Measurements from ENCODE around the gene MYO9B.
A peak's percentile ranks its signal among the peaks of the same experiment; 100 is the strongest.

MYO9B gene

DNA sequence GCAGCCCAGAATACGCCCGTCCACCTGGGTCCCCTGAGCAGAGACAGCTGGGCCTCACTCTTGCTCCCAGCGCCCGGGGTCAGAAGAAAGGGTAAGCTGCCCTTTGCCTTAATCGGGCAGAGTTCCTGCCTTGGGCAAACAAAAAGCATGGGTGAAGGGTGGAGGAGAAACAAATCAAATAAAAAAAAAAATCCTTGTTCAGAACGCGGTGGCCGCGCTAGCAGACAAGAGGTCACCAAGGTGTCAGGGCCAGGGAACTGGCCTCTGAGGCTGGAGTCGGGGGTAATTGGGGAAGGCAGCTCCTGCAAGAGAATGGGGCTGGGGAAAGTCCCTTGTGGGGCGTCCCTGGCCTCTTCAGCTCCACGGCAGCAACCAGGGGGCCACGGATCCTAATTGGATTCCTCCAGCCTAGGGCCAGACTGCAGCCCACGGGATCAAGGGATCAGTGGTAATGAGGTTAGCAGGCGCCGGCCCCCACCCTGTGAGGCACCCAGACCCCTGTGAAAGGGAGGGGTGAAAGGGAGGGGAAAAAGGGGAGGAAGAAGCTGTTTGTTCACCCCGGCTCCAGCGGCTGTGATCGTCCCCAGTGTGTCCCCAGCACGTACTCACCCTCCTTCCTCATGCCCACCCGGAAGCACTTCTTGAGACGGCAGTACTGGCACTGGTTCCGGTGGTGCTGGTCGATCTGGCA is 164.6 kb downstream of the MYO9B start:
- TF ChIP-seq, protein P1, sequence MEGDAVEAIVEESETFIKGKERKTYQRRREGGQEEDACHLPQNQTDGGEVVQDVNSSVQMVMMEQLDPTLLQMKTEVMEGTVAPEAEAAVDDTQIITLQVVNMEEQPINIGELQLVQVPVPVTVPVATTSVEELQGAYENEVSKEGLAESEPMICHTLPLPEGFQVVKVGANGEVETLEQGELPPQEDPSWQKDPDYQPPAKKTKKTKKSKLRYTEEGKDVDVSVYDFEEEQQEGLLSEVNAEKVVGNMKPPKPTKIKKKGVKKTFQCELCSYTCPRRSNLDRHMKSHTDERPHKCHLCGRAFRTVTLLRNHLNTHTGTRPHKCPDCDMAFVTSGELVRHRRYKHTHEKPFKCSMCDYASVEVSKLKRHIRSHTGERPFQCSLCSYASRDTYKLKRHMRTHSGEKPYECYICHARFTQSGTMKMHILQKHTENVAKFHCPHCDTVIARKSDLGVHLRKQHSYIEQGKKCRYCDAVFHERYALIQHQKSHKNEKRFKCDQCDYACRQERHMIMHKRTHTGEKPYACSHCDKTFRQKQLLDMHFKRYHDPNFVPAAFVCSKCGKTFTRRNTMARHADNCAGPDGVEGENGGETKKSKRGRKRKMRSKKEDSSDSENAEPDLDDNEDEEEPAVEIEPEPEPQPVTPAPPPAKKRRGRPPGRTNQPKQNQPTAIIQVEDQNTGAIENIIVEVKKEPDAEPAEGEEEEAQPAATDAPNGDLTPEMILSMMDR (conservative IDR thresholded peaks at IDR 0.05), result no peak
- peak overlapping the region; percentile 23; the same call in 1 of the 2 replicates for H3K27ac ChIP-seq

DNA sequence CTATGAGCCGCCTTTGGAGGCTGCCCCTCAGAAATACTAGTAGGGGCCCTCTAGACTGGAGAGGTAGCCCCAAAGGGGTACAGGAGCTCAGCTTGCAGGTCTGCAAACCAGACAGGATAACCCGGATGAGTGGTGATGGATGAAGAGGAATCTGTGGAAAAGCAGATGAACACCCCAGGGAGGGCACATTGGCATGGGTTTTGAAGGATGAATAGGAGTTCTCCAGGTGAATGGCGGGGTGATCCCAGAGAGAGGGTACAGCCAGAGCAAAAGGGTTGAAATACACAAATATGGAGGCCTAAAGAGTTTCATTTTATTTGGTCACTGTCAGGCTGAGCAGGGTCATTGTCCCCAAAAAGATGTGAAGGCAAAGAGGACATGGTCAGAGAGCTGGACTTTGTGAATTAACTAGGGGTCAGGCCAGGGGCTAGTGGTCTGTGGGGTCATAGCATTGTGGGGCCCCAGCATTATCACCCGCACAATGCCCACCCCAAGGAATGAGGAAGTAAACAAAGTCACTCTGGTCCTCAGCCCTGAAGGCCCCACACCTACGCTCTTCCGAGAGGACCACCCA is 165.3 kb downstream of the MYO9B start:
- no peak overlapping the region for H3K27ac ChIP-seq
- TF ChIP-seq, protein P1 (conservative IDR thresholded peaks at IDR 0.05), result no peak

DNA sequence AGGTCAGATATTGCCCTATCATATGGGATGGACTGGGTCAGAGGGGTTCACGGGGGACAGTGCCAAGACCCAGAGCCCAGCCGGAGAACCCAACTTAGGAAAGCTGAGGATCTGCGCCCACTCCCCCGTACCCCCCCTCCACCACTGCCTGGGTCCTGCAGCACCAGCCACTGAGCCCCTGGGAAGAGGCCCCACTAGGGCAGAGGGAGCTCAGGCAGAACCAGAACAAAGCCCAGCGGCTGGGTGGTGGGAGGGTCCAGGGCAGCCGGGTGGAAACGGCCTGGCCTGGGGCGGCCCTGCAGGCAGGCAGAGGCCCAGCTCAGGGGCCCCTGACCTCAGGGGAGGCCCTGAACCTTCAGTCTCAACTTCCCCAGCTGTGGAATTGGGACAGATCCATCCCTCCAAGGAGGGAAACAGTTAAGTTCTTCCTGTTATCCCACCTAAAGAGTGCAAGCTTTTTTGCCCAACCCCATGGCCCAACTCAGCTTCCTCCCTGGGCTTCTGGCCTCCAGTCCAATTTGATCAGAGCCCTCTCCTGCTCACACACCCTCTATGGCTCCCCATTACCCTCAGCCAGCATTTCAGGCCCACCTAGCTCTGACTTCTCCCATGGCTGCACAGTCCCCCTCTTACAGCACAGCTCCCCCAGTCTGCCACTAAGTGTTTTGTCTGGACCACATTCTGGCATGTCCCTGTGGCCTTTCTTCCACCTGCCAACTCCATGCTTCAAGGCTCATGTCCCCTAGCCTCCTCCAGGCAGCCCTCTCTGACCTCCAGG is 167.0 kb downstream of the MYO9B start:
- TF ChIP-seq, protein P1 (conservative IDR thresholded peaks at IDR 0.05), result no peak
- H3K27ac ChIP-seq, result peak overlapping the region; percentile 93

DNA sequence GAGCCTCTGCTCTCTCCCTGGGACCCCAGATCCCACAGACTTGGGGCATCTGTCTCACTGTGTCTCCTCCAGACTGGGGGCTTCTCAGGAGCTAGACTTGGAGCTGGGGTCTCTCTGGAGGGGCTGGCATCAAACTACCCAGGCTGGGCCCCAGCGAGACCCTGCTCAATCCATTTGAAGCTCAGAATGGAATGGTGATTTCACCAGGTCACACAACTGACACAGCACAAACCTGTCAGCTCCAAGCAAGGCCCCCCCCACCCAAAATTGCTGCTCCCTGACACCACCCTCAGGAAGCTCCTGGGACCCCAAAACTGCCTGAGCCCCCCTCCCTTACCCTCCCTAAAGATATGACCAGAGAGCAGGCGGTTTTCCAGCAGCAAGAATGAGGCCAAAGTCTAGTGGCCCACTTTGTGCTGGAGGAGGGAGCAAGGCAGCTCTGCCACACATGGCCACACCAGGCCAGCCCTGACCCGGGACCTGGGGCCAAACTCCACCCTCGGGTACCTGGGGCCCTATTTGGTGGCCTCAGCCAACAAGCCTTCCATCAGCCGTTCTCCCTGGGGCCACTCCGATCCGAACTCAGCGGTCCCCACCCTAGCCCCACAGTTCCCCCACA is 167.7 kb downstream of the MYO9B start:
- H3K27ac ChIP-seq, result peak overlapping the region; percentile 93
- TF ChIP-seq, protein P1 (conservative IDR thresholded peaks at IDR 0.05), result no peak

DNA sequence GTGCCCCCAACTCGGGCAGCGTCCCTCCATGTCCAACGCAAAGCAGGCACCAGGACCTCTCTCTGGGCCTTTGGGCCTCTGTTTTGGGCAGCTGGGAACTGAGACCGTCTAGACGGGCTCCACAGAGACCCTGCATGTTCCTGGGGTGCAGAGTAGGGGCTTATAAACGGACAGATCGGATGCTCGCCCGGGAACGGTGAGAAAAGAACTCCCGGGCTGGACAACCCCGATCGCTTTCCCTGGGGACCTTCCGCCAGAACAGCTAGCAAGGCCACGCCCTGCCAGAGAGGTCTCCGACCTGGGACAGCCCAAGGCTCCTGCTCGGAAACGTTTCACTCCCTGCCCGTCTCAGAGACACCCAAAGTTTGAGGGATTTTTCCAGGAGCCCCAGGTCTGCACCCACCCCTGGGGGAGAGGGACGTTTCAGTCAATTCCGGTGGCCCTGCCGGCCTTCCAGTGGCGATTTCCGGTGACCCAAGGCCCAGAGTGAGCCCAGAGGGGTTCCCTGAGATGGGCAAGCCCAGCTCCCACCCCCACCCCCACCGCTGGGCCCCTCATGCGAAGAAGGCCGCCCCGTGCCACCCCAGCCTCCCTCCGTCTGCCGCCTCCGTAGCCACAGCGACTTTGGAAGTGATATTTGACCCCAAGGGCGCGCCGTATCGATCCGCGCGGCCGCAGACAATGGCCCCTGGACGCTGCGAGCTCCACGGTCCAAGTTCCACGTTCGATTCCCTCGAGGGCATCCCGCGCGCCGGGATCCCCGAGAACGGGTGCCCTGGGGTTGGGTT is 168.4 kb downstream of the MYO9B start:
- TF ChIP-seq, protein P1 (conservative IDR thresholded peaks at IDR 0.05), result no peak

DNA sequence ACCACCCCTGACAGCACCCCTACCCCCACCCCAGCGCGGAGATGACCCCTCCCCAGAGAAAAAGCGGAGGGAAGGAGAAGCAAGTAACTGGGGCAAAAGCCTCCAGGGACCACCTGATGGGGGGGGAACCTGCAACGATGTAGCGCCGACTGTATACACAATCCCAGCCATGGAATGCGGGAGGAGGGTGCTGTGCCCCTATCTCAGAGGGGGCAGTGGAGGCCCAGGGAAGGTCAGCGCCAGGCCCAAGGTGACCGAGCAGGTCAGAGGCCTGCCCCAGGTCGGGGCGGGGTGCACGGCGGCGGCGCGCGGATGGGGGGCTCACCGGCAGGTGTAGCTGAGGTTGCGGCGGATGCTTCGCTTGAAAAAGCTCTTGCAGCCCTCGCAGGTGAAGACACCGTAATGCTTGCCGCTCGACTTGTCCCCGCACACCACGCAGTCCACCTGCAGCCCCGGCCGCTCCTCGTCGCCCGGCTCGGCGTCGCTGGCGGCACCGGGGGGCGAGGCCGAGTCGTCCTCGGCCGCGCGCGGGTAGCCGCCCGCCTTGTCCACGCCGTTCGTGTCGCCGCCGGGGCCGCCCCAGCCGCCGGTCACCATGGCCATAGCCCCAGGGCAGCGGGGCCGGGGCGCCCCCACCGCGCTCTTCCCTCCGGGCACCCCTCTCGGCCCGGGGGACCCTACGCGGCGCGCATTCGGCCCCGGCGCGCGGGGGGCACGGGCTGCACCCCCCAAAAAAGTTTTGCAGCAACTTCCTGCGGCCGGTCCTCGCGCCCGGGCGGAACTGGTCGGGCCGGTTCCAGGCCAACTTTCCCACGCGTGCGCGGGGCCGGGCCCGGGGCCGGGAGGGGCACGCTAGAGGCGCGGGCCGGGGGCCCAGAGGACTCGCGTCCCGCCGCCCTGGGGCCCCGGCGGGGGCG is 169.3 kb downstream of the MYO9B start:
- H3K27ac ChIP-seq, result peak overlapping the region; percentile 93
- TF ChIP-seq, protein P1 (conservative IDR thresholded peaks at IDR 0.05), result no peak

More for the DNA sequence above, 168.4 kb downstream of the MYO9B start:
- peak overlapping the region; percentile 93 for H3K27ac ChIP-seq

Measured in VCaP (cell line).